Trophoblast cell (in vitro differentiated cells and primary cell): Measurements from ENCODE around the gene FRMD4A.

Experiments
- DNase-seq, 2 donors: peaks; one replicate each; pipeline ENCODE4 v3.0.0-alpha.2; 2016
- H2AFZ ChIP-seq: 2 replicates; pipeline ENCODE4 v1.6.1; 2013; ENCODE audit warnings: low read length, moderate library complexity, mild to moderate bottlenecking; ENCODE audit not compliant: insufficient read depth, poor library complexity
- H2AK5ac ChIP-seq: 2 replicates; pipeline ENCODE4 v1.6.1; 2013; ENCODE audit warnings: mild to moderate bottlenecking, low read length
- H2BK120ac ChIP-seq: 2 replicates; pipeline ENCODE4 v1.6.1; 2013; ENCODE audit warnings: low read length, mild to moderate bottlenecking, moderate library complexity; ENCODE audit not compliant: insufficient read depth, poor library complexity
- H2BK12ac ChIP-seq: 2 replicates; pipeline ENCODE4 v1.6.1; 2013; ENCODE audit warnings: mild to moderate bottlenecking, low read length, moderate library complexity
- H2BK5ac ChIP-seq: 2 replicates; pipeline ENCODE4 v1.6.1; 2013; ENCODE audit warnings: low read length, low read depth, moderate library complexity, mild to moderate bottlenecking; ENCODE audit not compliant: poor library complexity
- H3K14ac ChIP-seq: 2 replicates; pipeline ENCODE4 v1.6.1; 2013; ENCODE audit warnings: mild to moderate bottlenecking, low read length
- H3K18ac ChIP-seq: 2 replicates; pipeline ENCODE4 v1.6.1; 2013; ENCODE audit warnings: mild to moderate bottlenecking, low read length
- H3K23ac ChIP-seq: 2 replicates; pipeline ENCODE4 v1.6.1; 2013; ENCODE audit warnings: low read length
- H3K27ac ChIP-seq: 2 replicates; pipeline ENCODE4 v1.5.1; 2013; ENCODE audit warnings: low read depth, mild to moderate bottlenecking, inconsistent platforms, low read length, moderate library complexity
- H3K27me3 ChIP-seq: 2 replicates; pipeline ENCODE4 v1.6.1; 2013; ENCODE audit warnings: inconsistent platforms, mild to moderate bottlenecking, low read length, moderate library complexity; ENCODE audit not compliant: insufficient read depth
- H3K36me3 ChIP-seq, 2 experiments: 1 replicate in 1 of 2; 2 replicates in 1 of 2; pipeline ENCODE4 v1.6.1; 2013; ENCODE audit warnings: low read length in 2 of 2, mild to moderate bottlenecking in 2 of 2, moderate library complexity in 1 of 2; ENCODE audit not compliant: insufficient read depth in 2 of 2, control insufficient read depth in 1 of 2
- H3K4ac ChIP-seq: 2 replicates; pipeline ENCODE4 v1.6.1; 2013; ENCODE audit warnings: low read depth, mild to moderate bottlenecking, low read length, moderate library complexity
- H3K4me1 ChIP-seq, 2 experiments: 1 replicate in 1 of 2; 2 replicates in 1 of 2; pipeline ENCODE4 v1.6.1; 2013; ENCODE audit warnings: low read length in 2 of 2, mild to moderate bottlenecking in 2 of 2, moderate library complexity in 1 of 2; ENCODE audit not compliant: insufficient read depth in 2 of 2, control insufficient read depth in 1 of 2
- H3K4me2 ChIP-seq: 2 replicates; pipeline ENCODE4 v1.6.1; 2013; ENCODE audit warnings: inconsistent platforms, mild to moderate bottlenecking, low read length, moderate library complexity
- H3K4me3 ChIP-seq: 2 replicates; pipeline ENCODE4 v1.5.1; 2013; ENCODE audit warnings: mild to moderate bottlenecking, low read depth, low read length, inconsistent platforms
- H3K79me1 ChIP-seq: one replicate; pipeline ENCODE4 v1.6.1; 2013; ENCODE audit warnings: low read length
- H3K79me2 ChIP-seq: 2 replicates; pipeline ENCODE4 v1.6.1; 2013; ENCODE audit warnings: low read length, mild to moderate bottlenecking; ENCODE audit not compliant: control insufficient read depth, insufficient read depth, poor library complexity
- H3K9ac ChIP-seq: 2 replicates; pipeline ENCODE4 v1.6.1; 2013; ENCODE audit warnings: mild to moderate bottlenecking, low read length
- H3K9me3 ChIP-seq: 2 replicates; pipeline ENCODE4 v1.6.1; 2013; ENCODE audit warnings: low read depth, mild to moderate bottlenecking, control low read depth, inconsistent platforms, low read length; ENCODE audit not compliant: insufficient read depth
- H4K12ac ChIP-seq: 2 replicates; pipeline ENCODE4 v1.6.1; 2013; ENCODE audit warnings: low read depth, mild to moderate bottlenecking, low read length, moderate library complexity
- H4K8ac ChIP-seq: 2 replicates; pipeline ENCODE4 v1.6.1; 2013; ENCODE audit warnings: low read depth, mild to moderate bottlenecking, low read length, moderate library complexity
- H4K91ac ChIP-seq: one replicate; pipeline ENCODE4 v1.6.1; 2013; ENCODE audit warnings: low read depth, mild to moderate bottlenecking, low read length, moderate library complexity
- WGBS: extraction: QIAGEN DNeasy Blood & Tissue Kit; methylation state at CpG from one replicate; pipeline ENCODE4 v1.1.7; 2013; ENCODE audit warnings: missing lambda C conversion rate; ENCODE audit not compliant: insufficient read length, insufficient coverage; ENCODE audit errors: extremely low coverage; 5-methylcytosine and 5-hydroxymethylcytosine counted together

The FRMD4A gene

GRCh38 chr10:13712837-13713581 lies 617.7 kb downstream of the FRMD4A start:
- H3K36me3 ChIP-seq: no peaks in the 10 kb centered on the region

GRCh38 chr10:13712476-13712836 lies 618.3 kb downstream of the FRMD4A start:
- no CpG with 5 or more reads among the region's 4 CpGs for WGBS
- no peak overlapping the region for H3K18ac ChIP-seq

More at GRCh38 chr10:13712837-13713581, 617.7 kb downstream of the FRMD4A start:
- Histone ChIP-seq H3K23ac (no peak overlapping the region), H3K4ac (no peak overlapping the region), H3K18ac (no peak overlapping the region), H3K79me1 (peaks cover 18% of the 10 kb centered on the region), H2BK5ac (no peak overlapping the region), H4K12ac (no peak overlapping the region), H4K91ac (no peak overlapping the region), H3K9me3 (no peaks in the 10 kb centered on the region), H3K4me2 (no peak overlapping the region), H3K14ac (no peak overlapping the region), H3K4me3 (no peak overlapping the region), H3K79me2 (no peaks in the 10 kb centered on the region), H2AK5ac (no peak overlapping the region), H3K27ac (no peak overlapping the region), H3K27me3 (no peaks in the 10 kb centered on the region), H2BK12ac (no peak overlapping the region), H2AFZ (no peak overlapping the region), H3K4me1 (peaks cover 17 to 24% of the 10 kb centered on the region in 2 experiments), H2BK120ac (no peak overlapping the region), H4K8ac (no peak overlapping the region), H3K9ac (no peak overlapping the region)
- DNase-seq: peak; percentile 26 to 40
- WGBS: no CpG with 5 or more reads among the region's 6 CpGs

GRCh38 chr10:13711291-13711690 lies 619.4 kb downstream of the FRMD4A start:
- Histone ChIP-seq H3K23ac (no peak overlapping the region), H3K79me2 (peaks cover 11% of the 10 kb centered on the region), H3K4me1 (peaks cover 23 to 36% of the 10 kb centered on the region in 2 experiments), H3K4ac (peak overlapping the region; percentile 33), H3K27me3 (no peaks in the 10 kb centered on the region), H2AFZ (no peak overlapping the region), H3K18ac (no peak overlapping the region), H3K9ac (no peak overlapping the region), H3K79me1 (peaks cover 35% of the 10 kb centered on the region), H2AK5ac (peak overlapping the region; percentile 93), H3K9me3 (no peaks in the 10 kb centered on the region), H2BK120ac (peak overlapping the region; percentile 84), H3K4me3 (no peak overlapping the region), H4K8ac (peak overlapping the region; percentile 61), H3K36me3 (no peaks in the 10 kb centered on the region), H2BK5ac (no peak overlapping the region), H4K91ac (peak overlapping the region; percentile 80), H3K14ac (peak overlapping the region; percentile 74), H3K27ac (no peak overlapping the region), H3K4me2 (no peak overlapping the region), H2BK12ac (peak overlapping the region; percentile 91), H4K12ac (no peak overlapping the region)
- no peak for DNase-seq
- WGBS: no CpG with 5 or more reads among the region's 9 CpGs

More at GRCh38 chr10:13712476-13712836, 618.3 kb downstream of the FRMD4A start:
- Histone ChIP-seq H2BK120ac (no peak overlapping the region), H2BK5ac (no peak overlapping the region), H3K36me3 (no peaks in the 10 kb centered on the region), H4K12ac (no peak overlapping the region), H3K79me2 (peaks cover 2% of the 10 kb centered on the region), H3K4me1 (peaks cover 19 to 29% of the 10 kb centered on the region in 2 experiments), H3K23ac (no peak overlapping the region), H2BK12ac (peak overlapping the region; percentile 4), H3K27ac (no peak overlapping the region), H3K9ac (no peak overlapping the region), H3K4ac (no peak overlapping the region), H3K27me3 (no peaks in the 10 kb centered on the region), H2AK5ac (no peak overlapping the region), H3K4me2 (no peak overlapping the region), H4K91ac (no peak overlapping the region), H3K14ac (no peak overlapping the region), H4K8ac (no peak overlapping the region), H3K4me3 (no peak overlapping the region), H3K79me1 (peaks cover 24% of the 10 kb centered on the region), H3K9me3 (no peaks in the 10 kb centered on the region), H2AFZ (no peak overlapping the region)
- DNase-seq: no peak

GRCh38 chr10:13709931-13710650 lies 620.6 kb downstream of the FRMD4A start:
- Histone ChIP-seq H3K14ac (peak overlapping the region; percentile 33), H3K4ac (no peak overlapping the region), H2AFZ (no peak overlapping the region), H3K4me1 (peaks cover 33 to 42% of the 10 kb centered on the region in 2 experiments), H3K79me1 (peaks cover 39% of the 10 kb centered on the region), H3K9ac (peak overlapping the region; percentile 5), H2BK12ac (peak overlapping the region; percentile 68), H4K12ac (no peak overlapping the region), H3K79me2 (peaks cover 12% of the 10 kb centered on the region), H3K23ac (no peak overlapping the region), H2AK5ac (peak overlapping the region; percentile 66), H3K4me3 (no peak overlapping the region), H2BK120ac (peak overlapping the region; percentile 14), H3K36me3 (no peaks in the 10 kb centered on the region), H3K9me3 (no peaks in the 10 kb centered on the region), H3K18ac (peak overlapping the region; percentile 4), H4K91ac (peak overlapping the region; percentile 51), H3K27ac (no peak overlapping the region), H2BK5ac (no peak overlapping the region), H4K8ac (no peak overlapping the region), H3K4me2 (no peak overlapping the region), H3K27me3 (no peaks in the 10 kb centered on the region)
- DNase-seq: no peak
- WGBS: no CpG with 5 or more reads among the region's 12 CpGs
